HG03280 (cell line): ENCODE results near the gene ALAD.

Source experiments
- ATAC-seq: cut with Tn5 transposase; IDR thresholded peaks from one replicate; pipeline ENCODE4 v1.9.1; 2021; ENCODE audit warnings: mild to moderate bottlenecking, moderate library complexity; ENCODE audit not compliant: unreplicated experiment

The ALAD gene

DNA sequence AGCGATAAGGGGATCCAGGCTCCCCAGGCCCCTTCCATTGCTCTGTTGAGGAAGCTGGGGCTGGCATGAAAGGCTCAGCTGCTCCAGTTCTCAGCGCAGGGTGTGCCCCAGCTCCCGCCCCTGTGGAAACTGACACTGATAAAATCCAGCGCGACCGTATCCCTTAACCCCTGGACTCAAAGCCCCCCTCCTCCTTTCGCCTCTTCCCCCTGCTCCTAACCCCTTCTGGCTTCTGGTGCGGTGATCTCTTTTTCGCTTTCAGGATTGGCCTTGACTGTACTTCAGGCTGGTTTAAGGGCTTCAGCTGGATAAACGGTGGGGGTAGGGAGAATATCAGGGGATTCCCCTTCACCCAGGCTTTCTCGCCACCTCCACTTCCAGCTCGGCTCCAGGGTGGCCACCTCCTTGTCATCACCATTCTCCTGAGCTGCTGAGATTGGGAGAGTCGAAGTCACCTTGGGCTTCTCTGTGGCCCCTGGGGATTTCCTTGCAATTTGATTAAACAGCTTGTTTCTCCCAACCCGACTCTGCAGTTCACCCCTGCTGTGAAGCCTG is 50.9 kb downstream of the ALAD start:
- peak; percentile 7 for ATAC-seq

DNA sequence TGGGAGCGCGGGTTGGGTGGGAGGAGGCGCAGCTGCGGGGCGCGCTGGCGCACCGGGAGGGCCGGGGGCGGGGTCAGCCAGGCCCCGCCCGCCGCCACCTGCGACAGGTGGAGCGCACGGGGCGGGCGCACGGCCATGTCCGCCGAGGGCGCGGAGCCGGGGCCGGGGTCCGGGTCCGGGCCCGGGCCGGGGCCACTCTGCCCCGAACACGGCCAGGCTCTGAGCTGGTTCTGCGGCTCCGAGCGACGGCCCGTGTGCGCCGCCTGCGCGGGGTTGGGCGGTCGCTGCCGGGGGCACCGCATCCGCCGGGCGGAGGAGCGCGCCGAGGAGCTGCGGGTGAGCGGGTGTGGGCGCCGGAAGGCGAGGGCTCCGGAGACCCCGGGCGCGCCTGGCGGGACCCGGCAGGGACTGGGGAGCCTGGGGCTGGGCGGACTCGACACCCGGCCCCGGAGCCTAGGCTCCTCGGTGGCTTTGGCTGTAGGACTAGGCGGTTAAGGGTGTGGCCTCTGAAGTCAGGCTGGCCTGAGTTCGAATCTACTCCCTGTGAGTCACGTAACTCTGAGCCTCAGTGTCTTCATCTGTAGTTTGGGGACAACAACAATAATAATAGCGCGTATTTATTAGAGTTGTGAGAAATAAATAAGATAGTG is 51.5 kb downstream of the ALAD start, which contains the start of gene BSPRY:
BSPRY (plus strand) TSS at position 97 of the 650 bp plus-strand sequence; CDS start at position 136, 39 bp downstream.
- peak; percentile 56 for ATAC-seq

DNA sequence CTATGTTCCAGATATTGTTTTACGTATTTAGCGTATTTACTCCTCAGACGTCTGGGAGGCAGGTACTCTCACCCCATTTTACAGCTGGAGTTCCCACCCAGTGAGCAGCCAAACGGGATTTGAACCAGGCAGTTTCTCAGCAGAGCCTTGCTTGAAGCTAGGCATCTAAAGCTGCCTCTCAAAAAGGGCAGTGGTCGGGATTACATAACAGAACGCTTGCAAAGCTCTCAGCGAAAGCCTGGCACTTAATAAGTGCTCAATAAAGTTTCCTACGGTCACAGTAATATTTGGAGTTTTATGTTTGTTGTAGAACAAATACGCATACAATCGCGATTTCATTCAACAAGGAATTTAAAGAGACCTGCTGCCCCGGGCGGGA is 52.0 kb downstream of the ALAD start:
- no peak for ATAC-seq

DNA sequence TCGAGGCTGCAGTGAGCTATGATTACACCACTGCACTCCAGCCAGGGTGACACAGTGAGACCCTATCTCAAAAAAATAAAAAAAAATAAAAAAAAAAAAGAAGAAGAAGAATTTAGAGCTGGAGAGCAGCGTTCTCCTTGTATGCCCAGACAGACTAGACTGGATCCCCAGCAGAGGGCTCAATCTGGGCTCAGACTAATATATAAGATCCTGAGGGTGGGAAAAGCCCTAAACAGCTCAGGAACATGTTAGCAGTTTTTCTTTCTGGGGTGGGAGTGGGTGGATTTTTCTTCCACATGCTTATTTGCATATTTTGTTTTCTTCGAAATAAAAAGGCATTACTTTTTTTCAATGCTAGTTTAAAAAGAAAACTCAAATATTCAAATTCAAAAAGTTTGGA is 52.6 kb downstream of the ALAD start:
- ATAC-seq = no peak

DNA sequence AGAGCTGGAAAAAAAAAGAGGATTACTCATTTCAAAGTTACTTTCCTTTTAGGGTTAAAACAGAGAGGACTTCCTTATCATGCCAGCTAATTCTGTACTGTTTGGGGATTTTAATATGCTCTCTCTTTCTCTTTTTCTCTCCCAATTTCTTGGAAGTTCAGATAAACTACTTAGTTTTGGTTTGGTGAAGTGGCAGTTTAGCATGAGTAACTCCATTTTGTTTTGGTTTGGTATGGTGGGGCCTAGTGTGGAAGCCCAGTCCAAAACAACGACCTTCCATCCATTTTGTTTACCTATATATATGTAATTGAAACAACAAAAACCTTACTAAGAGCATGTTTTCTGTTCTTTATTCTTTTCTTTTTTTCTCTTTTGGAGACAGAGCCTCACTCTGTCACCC is 55.4 kb downstream of the ALAD start:
- no peak for ATAC-seq

DNA sequence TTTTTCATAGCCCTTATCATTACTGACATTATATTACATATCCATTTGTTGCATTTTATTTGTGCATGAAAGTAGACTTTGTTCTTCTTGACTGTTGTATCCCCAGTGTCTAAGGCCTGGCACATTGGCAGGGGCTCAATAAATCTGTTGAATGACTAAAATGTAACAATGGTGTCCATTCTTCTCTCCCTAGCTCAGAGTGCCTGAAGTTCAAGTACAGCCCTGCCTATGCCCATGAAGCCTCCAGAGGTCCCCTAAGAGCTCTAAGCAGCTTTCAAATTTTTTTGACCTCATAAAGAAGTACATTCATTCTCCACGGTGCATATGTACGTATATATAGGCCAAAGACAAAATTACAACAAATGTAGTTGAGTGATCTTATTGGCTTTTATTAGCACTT is 55.9 kb downstream of the ALAD start:
- no peak for ATAC-seq

DNA sequence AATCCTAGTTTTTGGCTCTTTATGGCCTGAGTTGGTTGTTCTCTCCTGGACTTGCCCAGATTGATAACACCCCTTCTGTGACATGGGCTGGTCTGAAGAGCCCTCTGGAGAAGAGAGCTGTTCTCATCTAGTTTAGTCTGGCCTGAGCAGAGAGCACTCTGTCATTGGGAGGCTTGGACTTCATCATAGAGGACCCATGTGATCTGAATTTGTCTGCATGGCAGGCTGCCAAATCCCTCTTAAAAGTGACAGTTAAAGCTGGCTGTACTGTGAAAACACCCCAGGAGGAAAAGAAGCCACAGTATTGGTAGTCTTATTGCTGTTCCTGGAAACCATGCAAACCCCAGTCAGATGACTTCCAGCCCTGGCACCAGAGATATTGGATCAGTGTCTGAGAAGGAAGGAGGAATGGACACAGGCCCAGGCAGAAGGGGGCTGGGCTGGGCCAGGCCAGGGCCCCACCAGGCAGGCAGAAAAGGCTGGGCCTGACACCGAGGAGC is 57.3 kb downstream of the ALAD start:
- no peak for ATAC-seq

DNA sequence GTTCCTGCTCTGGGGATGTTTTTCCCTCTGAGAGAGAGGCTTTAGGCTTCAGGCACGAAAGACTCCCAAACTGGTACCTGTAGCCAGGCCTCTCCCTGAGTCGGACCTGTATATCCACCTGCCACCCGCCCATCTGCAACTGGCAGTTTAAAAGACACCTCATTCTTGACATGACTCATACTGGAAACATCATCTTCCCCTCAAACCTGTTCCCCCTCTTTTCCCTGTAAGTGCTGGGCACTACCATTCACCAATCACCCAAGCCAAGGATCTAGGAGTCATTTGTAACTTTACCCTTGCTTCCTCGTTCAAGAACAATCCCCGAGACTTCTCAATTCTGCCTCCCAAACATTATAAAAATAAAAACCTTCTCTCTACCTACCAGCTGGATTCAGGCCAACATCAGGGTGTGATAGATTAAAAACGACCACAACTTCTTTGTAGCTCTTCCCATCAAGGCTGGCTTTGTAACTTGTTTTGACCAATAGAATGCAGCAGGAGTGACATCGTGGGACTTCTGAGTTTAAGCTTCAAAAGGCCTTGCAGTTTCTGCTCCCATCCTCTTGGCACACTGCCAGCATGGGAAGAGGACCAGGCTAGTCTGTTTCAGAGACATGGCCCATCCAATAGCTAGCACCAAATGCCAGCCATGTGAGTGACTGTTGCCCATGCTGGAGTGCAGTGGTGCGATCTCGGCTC is 59.2 kb downstream of the ALAD start:
- no peak for ATAC-seq

DNA sequence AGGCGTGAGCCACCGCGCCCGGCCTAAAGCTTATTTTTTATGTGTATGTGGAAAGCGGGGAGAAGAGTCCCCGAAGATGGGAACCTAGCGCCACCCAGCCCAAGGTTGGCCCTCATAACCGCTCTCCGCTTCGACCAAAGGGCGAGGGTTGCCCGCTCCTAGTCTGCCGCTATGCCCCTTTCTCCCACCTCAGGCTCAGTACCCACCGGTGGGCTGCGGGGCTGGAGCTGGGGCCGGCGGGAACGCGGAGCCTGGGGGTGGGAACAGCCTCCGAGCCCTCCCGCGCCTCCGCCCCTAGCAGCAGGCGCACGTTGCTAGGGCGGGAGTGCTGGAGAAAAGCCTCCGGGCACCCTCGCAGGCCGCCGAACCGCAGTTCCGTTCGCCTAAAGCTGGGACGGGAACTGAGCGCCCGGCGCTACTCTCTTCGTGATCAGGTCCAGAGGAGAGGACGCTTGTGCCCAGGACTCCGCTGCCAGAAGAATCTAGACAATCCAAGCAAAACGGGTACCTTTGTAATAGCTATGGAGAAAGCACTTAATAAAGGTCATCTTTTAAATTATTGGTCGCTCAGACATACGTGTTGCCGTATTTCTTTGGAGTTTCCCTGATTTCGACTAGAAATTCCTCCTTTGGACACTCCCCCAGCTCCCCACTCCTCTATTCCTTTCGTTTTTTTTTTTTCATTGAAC is 60.9 kb downstream of the ALAD start, which contains the start of gene WDR31:
WDR31 (minus strand) TSS at position 265 of the 689 bp plus-strand sequence. CDS start 8,253 bp downstream, outside the sequence.
- peak; percentile 98 for ATAC-seq

DNA sequence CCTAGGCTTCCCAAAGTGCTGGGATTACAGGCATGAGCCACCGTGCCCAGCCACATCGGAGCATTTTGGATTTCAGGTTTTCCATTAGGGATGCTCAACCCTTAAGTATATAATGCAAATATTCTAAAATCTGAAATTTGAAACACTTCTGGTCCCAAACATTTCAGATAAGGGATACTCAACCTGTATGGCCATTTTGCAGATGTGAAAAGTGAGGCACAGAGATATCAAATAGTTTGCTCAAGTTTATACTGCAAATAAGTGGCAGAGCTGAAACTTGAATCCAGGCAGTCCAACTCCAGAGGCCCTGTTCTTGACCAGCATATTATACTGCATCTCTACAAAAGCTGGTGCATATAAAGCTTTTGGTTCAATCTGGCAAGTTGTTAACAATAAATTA is 63.4 kb downstream of the ALAD start:
- ATAC-seq = no peak
